NK-92 (cell line): Measurements from ENCODE around the gene AGTPBP1.
"Not testable (repeated sequence)": the region's sequence is repeated elsewhere in the genome, so short reads cannot be mapped to it uniquely, and the experiment has no call there.

Source experiments
- DNase-seq: peaks from one replicate; lab custom pipeline; 2025; ENCODE audit not compliant: unreplicated experiment; lab: John Stamatoyannopoulos, UW

AGTPBP1 gene

GRCh38 chr9:85640425-85640824 is 101.3 kb downstream of the AGTPBP1 start:
- no peak for DNase-seq

GRCh38 chr9:85639675-85640186 is 102.0 kb downstream of the AGTPBP1 start:
- no peak for DNase-seq

- no peak for DNase-seq
These were observed 109.9 kb downstream of the AGTPBP1 start for GRCh38 chr9:85631809-85632208.

- DNase-seq, result no peak
These were observed 111.1 kb downstream of the AGTPBP1 start for GRCh38 chr9:85630676-85631075.

GRCh38 chr9:85617141-85617670 is 124.5 kb downstream of the AGTPBP1 start:
- DNase-seq, result no peak

GRCh38 chr9:85615792-85616191 is 126.0 kb downstream of the AGTPBP1 start:
- DNase-seq, result no peak

GRCh38 chr9:85610074-85610860 is 131.5 kb downstream of the AGTPBP1 start:
- no peak for DNase-seq

GRCh38 chr9:85605905-85606304 is 135.8 kb downstream of the AGTPBP1 start:
- no peak for DNase-seq

GRCh38 chr9:85603936-85604335 is 137.8 kb downstream of the AGTPBP1 start:
- DNase-seq, result no peak

- no peak for DNase-seq
These were observed 139.0 kb downstream of the AGTPBP1 start for GRCh38 chr9:85602742-85603141.

- no peak for DNase-seq
These were observed 141.0 kb downstream of the AGTPBP1 start for GRCh38 chr9:85600675-85601263.

GRCh38 chr9:85599540-85600105 is 142.1 kb downstream of the AGTPBP1 start:
- no peak for DNase-seq

- no peak for DNase-seq
These were observed 147.4 kb downstream of the AGTPBP1 start for GRCh38 chr9:85594316-85594715.

- no peak for DNase-seq
These were observed 155.1 kb downstream of the AGTPBP1 start for GRCh38 chr9:85586684-85587083.

GRCh38 chr9:85577353-85577952 is 164.3 kb downstream of the AGTPBP1 start:
- DNase-seq, result no peak

- no peak for DNase-seq
These were observed 165.9 kb downstream of the AGTPBP1 start for GRCh38 chr9:85575868-85576267.

- not testable (repeated sequence) for DNase-seq
These were observed 168.2 kb downstream of the AGTPBP1 start for GRCh38 chr9:85573546-85573945.

GRCh38 chr9:85572917-85573316 is 168.8 kb downstream of the AGTPBP1 start:
- not testable (repeated sequence) for DNase-seq

- DNase-seq, result no peak
These were observed 171.8 kb downstream of the AGTPBP1 start for GRCh38 chr9:85569988-85570387.

GRCh38 chr9:85559526-85559925 is 182.2 kb downstream of the AGTPBP1 start:
- no peak for DNase-seq

- no peak for DNase-seq
These were observed 187.4 kb downstream of the AGTPBP1 start for GRCh38 chr9:85554349-85554748.
